Mesodermal cell (in vitro differentiated cells): ENCODE results near the gene CRK.
"Not testable (repeated sequence)": the region's sequence is repeated elsewhere in the genome, so short reads cannot be mapped to it uniquely, and the experiment has no call there.

ENCODE experiments used
- H3K27ac ChIP-seq: 2 replicates; pipeline ENCODE4 v1.7.0; 2013; ENCODE audit warnings: mild to moderate bottlenecking, low read depth, low read length, moderate library complexity; ENCODE audit not compliant: severe bottlenecking
- H3K36me3 ChIP-seq: 2 replicates; pipeline ENCODE4 v1.7.1; 2013; ENCODE audit warnings: mild to moderate bottlenecking, low read length, moderate library complexity; ENCODE audit not compliant: control insufficient read depth, insufficient read depth
- H3K4me1 ChIP-seq: one replicate; pipeline ENCODE4 v1.7.1; 2013; ENCODE audit warnings: mild to moderate bottlenecking, low read length; ENCODE audit not compliant: insufficient read depth, control insufficient read depth, poor library complexity, severe bottlenecking
- H3K4me3 ChIP-seq: 2 replicates; pipeline ENCODE4 v1.7.0; 2013; ENCODE audit warnings: low read length, control low read depth, mild to moderate bottlenecking; ENCODE audit not compliant: insufficient read depth, poor library complexity, severe bottlenecking; ENCODE audit errors: extremely low read depth
- H3K9me3 ChIP-seq: 2 replicates; pipeline ENCODE4 v1.7.1; 2013; ENCODE audit warnings: mild to moderate bottlenecking, low read length, moderate library complexity; ENCODE audit not compliant: control insufficient read depth
- WGBS, 2 experiments: methylation state at CpG; one replicate each; pipeline ENCODE4 v1.1.5; 2013; ENCODE audit warnings: missing lambda C conversion rate in 2 of 2; ENCODE audit not compliant: insufficient coverage in 2 of 2; 5-methylcytosine and 5-hydroxymethylcytosine counted together

Gene CRK

DNA sequence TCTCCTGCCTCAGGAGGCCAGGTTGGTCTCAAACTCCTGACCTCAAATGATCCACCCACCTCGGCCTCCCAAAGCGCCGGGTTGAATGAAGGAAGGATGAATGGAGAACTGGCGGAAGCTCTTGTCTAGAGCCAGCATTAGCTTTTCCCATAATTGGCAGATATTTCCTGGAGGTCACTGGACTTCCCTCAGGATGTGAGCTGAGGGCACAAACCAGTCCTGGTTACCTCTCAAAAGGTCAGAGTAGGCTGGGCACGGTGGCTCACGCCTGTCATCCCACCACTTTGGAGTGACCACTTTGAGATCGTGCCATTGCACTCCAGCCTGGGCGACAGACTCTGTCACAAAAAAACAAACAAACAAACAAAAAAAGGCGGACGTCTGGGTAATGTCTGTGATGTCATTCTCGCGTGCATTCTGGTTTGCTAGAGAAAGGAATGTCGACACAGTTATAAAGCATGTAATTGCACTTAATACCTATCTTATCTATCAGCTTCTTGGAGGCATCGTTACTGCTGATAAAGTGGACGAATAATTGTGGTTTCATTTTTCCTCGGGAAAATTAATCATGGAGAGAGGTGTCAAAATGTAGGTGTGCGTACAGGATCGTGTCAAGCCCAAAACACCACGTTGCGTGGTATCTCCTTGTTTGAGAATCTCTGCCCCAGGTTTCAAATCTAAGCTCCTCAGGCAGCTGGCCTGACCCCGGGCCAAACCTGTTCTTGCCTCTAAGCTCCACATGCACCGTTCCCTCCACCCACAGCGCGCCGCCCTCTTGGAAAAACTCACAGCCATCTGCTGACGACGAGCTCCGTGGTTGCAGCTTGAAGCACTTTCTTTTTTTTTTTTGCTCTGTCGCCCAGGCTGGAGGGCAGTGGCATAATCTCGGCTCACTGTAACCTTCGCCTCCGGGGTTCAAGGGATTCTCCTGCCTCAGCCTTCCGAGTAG lies 6.4 kb upstream of the CRK start:
- Histone ChIP-seq H3K4me1 (no peaks in the 10 kb centered on the region), H3K36me3 (peaks cover 49% of the 10 kb centered on the region), H3K9me3 (peaks cover 4% of the 10 kb centered on the region), H3K27ac (peak overlapping the region; percentile 53), H3K4me3 (no peak overlapping the region)
- 95 to 96% methylated on average over 16 to 29 of the region's 33 CpGs for WGBS, 2 experiments

DNA sequence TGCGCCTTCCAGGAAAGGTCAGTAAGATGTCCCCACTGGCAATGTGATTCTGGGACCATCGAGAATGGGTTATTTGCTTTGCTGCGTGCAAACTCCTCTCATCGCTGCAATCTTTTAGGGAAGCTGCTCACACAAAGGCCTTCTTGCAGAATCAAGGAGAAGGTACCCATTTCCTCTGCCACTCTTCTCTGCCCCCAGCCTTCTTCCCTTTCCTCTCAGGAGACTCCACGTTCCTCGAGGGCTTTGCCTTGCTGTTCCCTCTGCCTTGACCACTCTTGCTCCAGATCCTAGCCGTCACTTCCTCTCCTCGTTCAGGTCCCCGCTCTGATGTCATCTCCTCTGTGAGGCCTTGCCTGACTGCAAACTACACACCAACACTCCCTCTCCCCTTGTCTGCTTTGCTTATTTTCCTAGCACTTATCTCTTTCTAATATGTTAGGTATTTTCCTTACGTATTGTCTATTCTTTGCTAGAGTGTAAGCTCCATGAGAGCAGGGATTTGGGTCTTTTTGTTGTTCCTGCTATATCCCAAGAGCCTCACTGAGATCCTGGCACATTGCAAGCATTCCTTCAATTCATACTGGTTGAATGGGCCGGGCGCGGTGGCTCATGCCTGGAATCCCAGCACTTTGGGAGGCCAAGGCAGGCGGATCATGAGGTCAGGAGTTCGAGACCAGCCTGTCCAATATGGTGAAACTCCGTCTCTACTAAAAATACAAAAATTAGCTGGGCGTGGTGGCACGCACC lies 5.3 kb upstream of the CRK start:
- peaks cover 41% of the 10 kb centered on the region for H3K36me3 ChIP-seq
- H3K4me1 ChIP-seq, result no peaks in the 10 kb centered on the region
- H3K4me3 ChIP-seq, result no peak overlapping the region
- H3K9me3 ChIP-seq, result peaks cover 4% of the 10 kb centered on the region
- WGBS, 2 experiments, result 91 to 93% methylated on average over 15 to 16 of the region's 18 CpGs
- H3K27ac ChIP-seq, result no peak overlapping the region

DNA sequence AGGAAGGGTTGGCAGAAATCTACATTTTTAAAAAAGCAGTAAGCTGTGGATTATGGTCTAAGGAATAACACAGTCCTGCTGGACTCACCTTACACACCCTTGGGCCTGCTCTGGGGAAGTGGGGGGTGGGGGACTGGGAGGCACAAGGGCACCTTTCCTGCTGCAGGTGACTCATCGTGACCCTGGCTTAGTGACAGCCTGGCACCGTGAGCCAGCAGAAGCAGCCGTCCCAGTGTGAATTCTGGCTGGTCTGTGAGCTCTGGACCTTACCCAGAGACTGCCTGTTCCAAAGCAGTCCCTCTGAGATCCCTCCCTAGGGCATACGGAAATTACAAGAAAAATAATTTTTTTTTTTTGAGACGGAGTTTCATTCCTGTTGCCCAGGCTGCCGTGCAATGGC lies 4.2 kb upstream of the CRK start:
- WGBS, 2 experiments, result 88 to 94% methylated on average over 6 of the region's 6 CpGs

DNA sequence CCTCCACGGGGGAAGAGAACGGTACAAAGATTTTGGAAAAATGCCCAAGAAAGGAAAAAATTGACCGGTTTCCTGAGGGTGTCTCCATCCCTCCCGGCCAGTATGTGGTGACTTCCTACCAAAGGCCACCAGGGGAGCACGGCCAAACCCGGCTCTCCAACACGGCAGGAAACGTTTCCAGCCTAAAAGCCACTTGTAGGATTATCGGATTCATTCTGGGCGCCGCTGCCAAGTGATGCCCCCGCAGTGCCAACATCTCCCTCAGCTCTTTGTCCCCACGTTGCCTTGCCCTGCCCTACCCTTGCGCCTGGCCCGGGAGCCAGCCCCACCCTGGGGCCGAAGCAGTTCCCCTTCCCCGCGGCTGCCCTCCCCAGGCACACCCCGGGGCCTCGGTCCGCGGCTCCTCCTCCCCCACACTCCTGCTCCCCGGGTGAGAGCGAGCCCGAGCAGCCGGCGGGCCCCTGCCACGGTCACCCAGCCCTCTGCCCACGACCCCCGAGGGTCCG lies 688 bp downstream of the CRK start:
- Histone ChIP-seq H3K27ac (peak overlapping the region; percentile 92), H3K9me3 (no peaks in the 10 kb centered on the region), H3K36me3 (peaks cover 42% of the 10 kb centered on the region), H3K4me1 (peaks cover 4% of the 10 kb centered on the region), H3K4me3 (peak overlapping the region; percentile 98)
- 0 to 1% methylated on average over 21 to 22 of the region's 31 CpGs for WGBS, 2 experiments

More for the DNA sequence above, 4.2 kb upstream of the CRK start:
- H3K4me1 ChIP-seq, result no peaks in the 10 kb centered on the region
- H3K4me3 ChIP-seq, result no peak overlapping the region
- peaks cover 4% of the 10 kb centered on the region for H3K9me3 ChIP-seq
- H3K36me3 ChIP-seq, result peaks cover 32% of the 10 kb centered on the region
- H3K27ac ChIP-seq, result no peak overlapping the region

DNA sequence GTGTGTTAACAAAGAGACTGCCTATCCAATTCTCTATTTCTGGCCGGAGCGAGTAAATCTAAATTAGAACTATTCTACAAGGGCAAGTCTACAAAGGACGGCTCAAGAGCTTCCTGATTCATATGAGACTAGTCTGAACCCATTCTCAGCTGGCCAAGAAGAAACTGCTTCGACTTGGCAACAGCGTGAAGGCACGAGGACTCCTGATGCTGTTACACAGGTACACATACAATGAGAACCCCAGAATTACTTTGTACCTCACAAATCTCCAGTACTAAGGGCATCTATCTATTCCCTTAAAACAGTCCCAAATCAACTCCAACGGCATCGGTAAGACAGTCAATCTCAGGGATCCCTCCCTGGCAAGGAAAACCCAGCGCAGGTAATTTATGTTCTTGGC lies 1.5 kb downstream of the CRK start:
- Histone ChIP-seq H3K4me3 (peak overlapping the region; percentile 98), H3K36me3 (peaks cover 50% of the 10 kb centered on the region), H3K27ac (no peak overlapping the region), H3K9me3 (no peaks in the 10 kb centered on the region), H3K4me1 (peaks cover 4% of the 10 kb centered on the region)
- 78 to 82% methylated on average over 9 of the region's 9 CpGs for WGBS, 2 experiments

DNA sequence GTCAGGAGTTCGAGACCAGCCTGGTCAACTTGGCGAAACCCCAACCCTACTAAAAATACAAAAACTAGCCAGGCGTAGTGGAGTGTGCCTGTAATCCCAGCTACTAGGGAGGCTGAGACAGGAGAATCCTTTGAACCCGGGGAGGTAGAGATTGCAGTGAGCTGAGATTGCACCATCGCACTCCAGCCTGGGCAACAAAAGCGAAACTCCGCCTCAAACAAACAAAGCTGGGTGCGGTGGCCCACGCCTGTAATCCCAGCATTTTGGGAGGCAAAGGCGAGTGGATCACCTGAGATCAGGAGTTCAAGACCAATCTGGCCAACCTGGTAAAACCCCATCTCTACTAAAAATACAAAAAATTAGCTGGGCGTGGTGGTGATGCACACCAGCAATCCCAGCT lies 2.3 kb downstream of the CRK start:
- WGBS, 2 experiments, result 92 to 95% methylated on average over 8 to 9 of the region's 11 CpGs
- H3K27ac ChIP-seq, H3K4me3 ChIP-seq, H3K4me1 ChIP-seq, H3K9me3 ChIP-seq: not testable (repeated sequence)
- H3K36me3 ChIP-seq, result peaks cover 58% of the 10 kb centered on the region

DNA sequence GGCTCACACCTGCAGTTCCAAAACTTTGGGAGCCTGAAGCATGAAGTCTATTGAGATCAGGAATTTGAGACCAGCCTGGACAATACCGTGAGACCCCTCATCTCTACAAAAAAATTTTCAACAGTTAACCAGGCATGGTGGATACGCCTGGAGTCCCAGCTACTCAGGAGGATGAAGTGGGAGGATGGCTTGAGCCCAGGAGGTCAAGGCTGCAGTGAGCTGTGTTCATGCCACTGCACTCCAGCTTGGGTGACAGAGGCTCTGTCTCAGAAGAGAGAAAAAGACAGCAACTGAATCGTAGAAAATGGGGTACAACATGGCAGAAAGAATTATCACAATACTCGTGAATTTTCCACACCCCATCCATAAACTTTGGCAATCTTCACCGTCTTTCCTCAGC lies 3.2 kb downstream of the CRK start:
- Histone ChIP-seq H3K4me1 (peaks cover 8% of the 10 kb centered on the region), H3K36me3 (peaks cover 66% of the 10 kb centered on the region), H3K4me3 (no peak overlapping the region), H3K27ac (no peak overlapping the region), H3K9me3 (no peaks in the 10 kb centered on the region)
- 90 to 93% methylated on average over 1 to 3 of the region's 5 CpGs for WGBS, 2 experiments

DNA sequence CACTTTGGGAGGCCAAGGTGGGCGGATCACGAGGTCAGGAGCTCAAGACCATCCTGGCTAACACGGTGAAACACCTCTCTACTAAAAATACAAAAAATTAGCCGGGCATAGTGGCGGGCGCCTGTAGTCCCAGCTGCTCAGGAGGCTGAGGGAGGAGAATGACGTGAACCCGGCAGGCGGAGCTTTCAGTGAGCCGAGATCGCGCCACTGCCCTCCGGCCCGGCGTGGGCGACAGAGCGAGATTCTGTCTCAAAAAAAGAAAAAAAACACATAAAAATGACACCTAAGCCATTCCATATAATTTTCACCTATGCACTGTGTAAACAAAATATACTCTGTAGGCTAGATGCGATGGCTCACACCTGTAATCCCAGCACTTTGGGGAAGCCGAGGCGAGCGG lies 5.8 kb downstream of the CRK start:
- not testable (repeated sequence) for H3K27ac ChIP-seq
- 87 to 99% methylated on average over 9 to 21 of the region's 21 CpGs for WGBS, 2 experiments

DNA sequence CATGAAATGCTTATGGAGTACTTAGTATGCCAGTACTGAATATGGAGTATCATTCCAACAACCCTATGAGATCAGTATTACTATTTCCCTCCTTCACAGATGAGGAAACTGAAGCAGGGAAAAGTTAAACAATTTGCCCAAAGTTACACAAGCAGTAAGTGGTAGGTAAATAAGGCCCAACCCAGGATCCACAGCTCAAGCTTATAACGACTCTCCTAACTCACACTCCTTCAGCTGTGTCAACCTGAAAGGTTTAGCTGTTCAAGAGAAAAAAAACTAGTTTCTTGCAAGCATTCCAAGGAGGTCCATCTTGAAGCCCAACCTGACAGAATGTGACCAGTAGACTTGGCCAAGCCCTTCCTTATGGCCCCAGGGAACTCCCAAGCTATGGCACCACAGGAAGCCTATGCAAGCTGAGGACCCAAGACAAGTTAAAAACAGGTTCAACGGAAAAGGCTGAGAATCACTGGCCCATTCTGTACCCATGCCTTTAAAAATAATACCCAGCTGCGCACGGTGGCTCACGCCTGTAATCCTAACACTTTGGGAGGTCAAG lies 6.5 kb downstream of the CRK start:
- Histone ChIP-seq H3K36me3 (peaks cover 86% of the 10 kb centered on the region), H3K27ac (no peak overlapping the region), H3K4me3 (no peak overlapping the region), H3K4me1 (peaks cover 8% of the 10 kb centered on the region), H3K9me3 (no peaks in the 10 kb centered on the region)
- 92 to 94% methylated on average over 2 to 4 of the region's 5 CpGs for WGBS, 2 experiments

More for the DNA sequence above, 5.8 kb downstream of the CRK start:
- not testable (repeated sequence) for H3K4me3 ChIP-seq, H3K9me3 ChIP-seq
- Histone ChIP-seq H3K4me1 (peaks cover 11% of the 10 kb centered on the region), H3K36me3 (peaks cover 87% of the 10 kb centered on the region)

DNA sequence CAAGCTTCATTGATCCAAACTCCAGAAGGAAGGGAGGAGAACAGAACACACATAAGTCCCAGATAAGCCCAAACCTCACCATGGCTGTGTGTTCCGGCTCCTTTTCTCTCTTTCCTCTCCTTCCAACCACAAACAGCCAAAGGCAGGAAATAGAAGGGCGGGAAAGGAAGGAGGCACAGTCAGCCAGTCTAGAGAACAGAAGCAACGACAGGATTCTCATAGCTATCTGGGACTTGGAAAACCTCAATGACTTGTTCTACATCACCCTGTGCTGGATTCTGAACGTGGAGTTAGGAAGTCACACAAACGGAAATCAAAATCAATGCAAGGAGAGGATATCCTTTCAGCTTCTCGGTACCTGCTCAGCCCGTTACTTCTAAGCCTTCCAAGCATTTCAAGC lies 9.0 kb downstream of the CRK start:
- WGBS, 2 experiments, result 82 to 86% methylated on average over 5 to 7 of the region's 7 CpGs
- Histone ChIP-seq H3K9me3 (no peaks in the 10 kb centered on the region), H3K27ac (peak overlapping the region; percentile 50), H3K4me1 (peaks cover 7% of the 10 kb centered on the region), H3K36me3 (peaks cover 84% of the 10 kb centered on the region), H3K4me3 (no peak overlapping the region)
